Measurements from ENCODE around the gene PRSS35.

GRCh38 chr6:83474309-83474708 is 38.0 kb upstream of the PRSS35 start:
- TF ChIP-seq CTCF (conservative IDR thresholded peaks at IDR 0.05; ENCODE audit: low read depth in 2 of 2) (no peak), REST (IDR thresholded peaks at IDR 0.05; ENCODE audit: unreplicated experiment) (no peak), POLR2AphosphoS5 (IDR thresholded peaks at IDR 0.05; ENCODE audit: low read depth) (no peak), NANOG (IDR thresholded peaks at IDR 0.05; ENCODE audit: borderline replicate concordance) (no peak), EZH2 (IDR thresholded peaks at IDR 0.05; ENCODE audit: low read depth, unreplicated experiment) (no peak), EZH2phosphoT487 (IDR thresholded peaks at IDR 0.05; ENCODE audit: unreplicated experiment) (no peak), STAT1 (IDR thresholded peaks at IDR 0.05; ENCODE audit: unreplicated experiment) (no peak), JUNB (IDR thresholded peaks at IDR 0.05; ENCODE audit: unreplicated experiment) (no peak), CREB1 (CRISPR knock-in tag; IDR thresholded peaks at IDR 0.05; ENCODE audit: low read depth) (no peak), ZNF114 (CRISPR knock-in tag; IDR thresholded peaks at IDR 0.05) (no peak), ZNF462 (CRISPR knock-in tag; IDR thresholded peaks at IDR 0.05) (no peak)
- TF ChIP-seq, protein P1, sequence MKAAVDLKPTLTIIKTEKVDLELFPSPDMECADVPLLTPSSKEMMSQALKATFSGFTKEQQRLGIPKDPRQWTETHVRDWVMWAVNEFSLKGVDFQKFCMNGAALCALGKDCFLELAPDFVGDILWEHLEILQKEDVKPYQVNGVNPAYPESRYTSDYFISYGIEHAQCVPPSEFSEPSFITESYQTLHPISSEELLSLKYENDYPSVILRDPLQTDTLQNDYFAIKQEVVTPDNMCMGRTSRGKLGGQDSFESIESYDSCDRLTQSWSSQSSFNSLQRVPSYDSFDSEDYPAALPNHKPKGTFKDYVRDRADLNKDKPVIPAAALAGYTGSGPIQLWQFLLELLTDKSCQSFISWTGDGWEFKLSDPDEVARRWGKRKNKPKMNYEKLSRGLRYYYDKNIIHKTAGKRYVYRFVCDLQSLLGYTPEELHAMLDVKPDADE (IDR thresholded peaks at IDR 0.05): no peak

Measured in GM23338 (cell line).